PFSK-1 (cell line): ENCODE measurements around the gene CCDC117.

ENCODE experiments used
- FOXP2 ChIP-seq: optimal IDR thresholded peaks from 2 replicates; pipeline ENCODE3; 2011; ENCODE audit warnings: borderline replicate concordance, control low read depth, inconsistent platforms; ENCODE audit not compliant: insufficient read depth; ENCODE audit errors: extremely low read length, extremely low read depth
- POLR2AphosphoS5 ChIP-seq: IDR thresholded peaks from 2 replicates; pipeline ENCODE4 v1.6.1; 2012; ENCODE audit warnings: low read depth, mild to moderate bottlenecking, control low read depth, low read length, moderate library complexity
- SIN3A ChIP-seq: IDR thresholded peaks from 2 replicates; pipeline ENCODE4 v1.6.1; 2012; ENCODE audit warnings: mild to moderate bottlenecking, low read length, moderate library complexity, borderline replicate concordance; ENCODE audit not compliant: insufficient read depth
- TAF1 ChIP-seq: IDR thresholded peaks from 2 replicates; pipeline ENCODE4 v1.6.1; 2012; ENCODE audit warnings: low read length, control low read depth, borderline replicate concordance; ENCODE audit not compliant: insufficient read depth
- TF ChIP-seq, protein P1 (sequence below), 2 experiments: IDR thresholded peaks; 2 replicates each; pipeline versions ENCODE4 v1.6.1 to v1.8.0; 2011 to 2012; ENCODE audit warnings: low read depth in 2 of 2, low read length in 2 of 2, control low read depth in 1 of 2, inconsistent platforms in 1 of 2, mild to moderate bottlenecking in 1 of 2, moderate library complexity in 1 of 2; ENCODE audit not compliant: insufficient read depth in 1 of 2

The CCDC117 gene

DNA sequence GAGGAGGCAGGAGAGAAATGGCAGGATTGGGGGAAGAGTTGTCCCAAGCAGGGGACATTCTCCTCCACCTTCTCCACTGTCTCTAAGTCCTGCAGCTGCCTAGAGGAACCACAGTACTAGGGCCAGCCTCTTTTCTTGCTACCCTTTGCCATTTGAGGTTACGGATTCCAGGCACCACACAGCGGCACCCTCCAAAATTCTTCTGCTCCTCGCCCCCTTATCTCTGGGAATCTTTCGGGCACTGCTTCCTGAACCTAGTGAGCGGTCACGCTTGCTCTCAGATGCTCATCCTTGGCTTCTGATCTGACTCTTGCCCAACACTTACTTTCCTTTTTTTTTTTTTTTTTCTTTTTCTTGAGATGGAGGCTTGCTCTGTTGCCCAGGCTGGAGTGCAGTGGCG lies 54.4 kb downstream of the CCDC117 start:
- no peak for TF ChIP-seq POLR2AphosphoS5
- no peak for TF ChIP-seq FOXP2
- no peak for TF ChIP-seq SIN3A
- TF ChIP-seq, protein P1, sequence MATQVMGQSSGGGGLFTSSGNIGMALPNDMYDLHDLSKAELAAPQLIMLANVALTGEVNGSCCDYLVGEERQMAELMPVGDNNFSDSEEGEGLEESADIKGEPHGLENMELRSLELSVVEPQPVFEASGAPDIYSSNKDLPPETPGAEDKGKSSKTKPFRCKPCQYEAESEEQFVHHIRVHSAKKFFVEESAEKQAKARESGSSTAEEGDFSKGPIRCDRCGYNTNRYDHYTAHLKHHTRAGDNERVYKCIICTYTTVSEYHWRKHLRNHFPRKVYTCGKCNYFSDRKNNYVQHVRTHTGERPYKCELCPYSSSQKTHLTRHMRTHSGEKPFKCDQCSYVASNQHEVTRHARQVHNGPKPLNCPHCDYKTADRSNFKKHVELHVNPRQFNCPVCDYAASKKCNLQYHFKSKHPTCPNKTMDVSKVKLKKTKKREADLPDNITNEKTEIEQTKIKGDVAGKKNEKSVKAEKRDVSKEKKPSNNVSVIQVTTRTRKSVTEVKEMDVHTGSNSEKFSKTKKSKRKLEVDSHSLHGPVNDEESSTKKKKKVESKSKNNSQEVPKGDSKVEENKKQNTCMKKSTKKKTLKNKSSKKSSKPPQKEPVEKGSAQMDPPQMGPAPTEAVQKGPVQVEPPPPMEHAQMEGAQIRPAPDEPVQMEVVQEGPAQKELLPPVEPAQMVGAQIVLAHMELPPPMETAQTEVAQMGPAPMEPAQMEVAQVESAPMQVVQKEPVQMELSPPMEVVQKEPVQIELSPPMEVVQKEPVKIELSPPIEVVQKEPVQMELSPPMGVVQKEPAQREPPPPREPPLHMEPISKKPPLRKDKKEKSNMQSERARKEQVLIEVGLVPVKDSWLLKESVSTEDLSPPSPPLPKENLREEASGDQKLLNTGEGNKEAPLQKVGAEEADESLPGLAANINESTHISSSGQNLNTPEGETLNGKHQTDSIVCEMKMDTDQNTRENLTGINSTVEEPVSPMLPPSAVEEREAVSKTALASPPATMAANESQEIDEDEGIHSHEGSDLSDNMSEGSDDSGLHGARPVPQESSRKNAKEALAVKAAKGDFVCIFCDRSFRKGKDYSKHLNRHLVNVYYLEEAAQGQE (IDR thresholded peaks at IDR 0.05; ENCODE audit: insufficient read depth in 1 of 2, low read depth in 2 of 2, low read length in 2 of 2) = no peak
- no peak for TF ChIP-seq TAF1

DNA sequence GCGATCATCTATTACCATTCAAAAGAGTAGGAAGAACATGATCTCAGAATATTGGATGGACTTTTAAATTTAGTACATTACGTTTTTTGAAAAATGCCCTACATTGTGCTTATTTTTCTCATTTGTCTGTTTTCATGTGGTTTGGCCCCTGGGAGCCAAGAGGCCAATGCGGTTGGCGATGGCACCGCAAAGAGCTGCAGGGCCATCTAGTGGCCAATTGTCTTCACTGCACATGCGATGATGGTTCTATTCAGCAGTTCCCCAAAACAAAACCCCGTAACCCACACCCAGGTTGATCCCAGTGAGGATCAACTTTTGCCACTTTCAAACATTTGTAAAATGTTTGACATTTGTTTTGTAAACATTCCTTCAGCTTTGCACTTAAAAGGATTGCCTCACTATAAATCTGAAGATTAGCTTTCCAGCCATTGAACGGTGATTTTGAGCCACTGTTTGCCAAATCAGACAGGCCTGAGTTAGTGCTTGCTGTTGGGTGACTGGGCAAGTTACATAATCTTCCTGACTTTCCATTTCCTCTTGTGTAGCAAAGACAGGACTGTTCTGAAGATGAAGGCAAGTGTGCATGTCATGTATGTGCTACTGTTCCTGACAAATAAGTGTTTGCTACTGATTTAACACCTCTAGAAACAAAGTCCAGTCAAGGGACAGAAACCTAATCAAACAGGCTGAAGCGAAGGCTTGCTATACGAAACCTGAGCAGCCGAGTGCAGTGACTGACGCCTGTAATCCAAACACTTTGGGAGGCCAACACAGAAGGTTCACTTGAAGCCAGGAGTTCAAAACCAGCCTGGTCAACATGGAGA lies 57.1 kb downstream of the CCDC117 start:
- no peak for TF ChIP-seq SIN3A
- TF ChIP-seq, protein P1 (IDR thresholded peaks at IDR 0.05; ENCODE audit: insufficient read depth in 1 of 2, low read depth in 2 of 2, low read length in 2 of 2) = no peak
- TF ChIP-seq FOXP2 = no peak
- no peak for TF ChIP-seq POLR2AphosphoS5
- no peak for TF ChIP-seq TAF1

DNA sequence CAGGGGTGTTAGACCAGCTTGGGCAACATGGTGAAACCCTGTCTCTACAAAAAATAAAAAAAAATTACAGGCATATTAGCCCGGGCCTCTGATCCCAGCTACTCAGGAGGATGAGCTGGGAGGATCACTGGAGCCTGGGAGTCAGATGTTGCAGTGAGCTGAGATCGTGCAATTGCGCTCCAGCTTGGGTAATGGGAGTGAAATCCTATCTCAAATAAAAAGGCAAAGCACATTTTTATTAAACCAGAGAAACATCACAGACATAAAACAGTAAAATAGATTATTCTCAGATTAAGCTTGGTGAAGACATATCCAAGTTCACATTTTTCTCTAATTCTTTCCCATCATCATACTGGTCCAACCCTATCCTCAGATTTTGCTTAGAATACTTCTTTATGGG lies 57.9 kb downstream of the CCDC117 start:
- no peak for TF ChIP-seq TAF1
- TF ChIP-seq SIN3A = no peak
- TF ChIP-seq, protein P1 (IDR thresholded peaks at IDR 0.05; ENCODE audit: insufficient read depth in 1 of 2, low read depth in 2 of 2, low read length in 2 of 2) = no peak
- no peak for TF ChIP-seq FOXP2
- TF ChIP-seq POLR2AphosphoS5 = no peak

DNA sequence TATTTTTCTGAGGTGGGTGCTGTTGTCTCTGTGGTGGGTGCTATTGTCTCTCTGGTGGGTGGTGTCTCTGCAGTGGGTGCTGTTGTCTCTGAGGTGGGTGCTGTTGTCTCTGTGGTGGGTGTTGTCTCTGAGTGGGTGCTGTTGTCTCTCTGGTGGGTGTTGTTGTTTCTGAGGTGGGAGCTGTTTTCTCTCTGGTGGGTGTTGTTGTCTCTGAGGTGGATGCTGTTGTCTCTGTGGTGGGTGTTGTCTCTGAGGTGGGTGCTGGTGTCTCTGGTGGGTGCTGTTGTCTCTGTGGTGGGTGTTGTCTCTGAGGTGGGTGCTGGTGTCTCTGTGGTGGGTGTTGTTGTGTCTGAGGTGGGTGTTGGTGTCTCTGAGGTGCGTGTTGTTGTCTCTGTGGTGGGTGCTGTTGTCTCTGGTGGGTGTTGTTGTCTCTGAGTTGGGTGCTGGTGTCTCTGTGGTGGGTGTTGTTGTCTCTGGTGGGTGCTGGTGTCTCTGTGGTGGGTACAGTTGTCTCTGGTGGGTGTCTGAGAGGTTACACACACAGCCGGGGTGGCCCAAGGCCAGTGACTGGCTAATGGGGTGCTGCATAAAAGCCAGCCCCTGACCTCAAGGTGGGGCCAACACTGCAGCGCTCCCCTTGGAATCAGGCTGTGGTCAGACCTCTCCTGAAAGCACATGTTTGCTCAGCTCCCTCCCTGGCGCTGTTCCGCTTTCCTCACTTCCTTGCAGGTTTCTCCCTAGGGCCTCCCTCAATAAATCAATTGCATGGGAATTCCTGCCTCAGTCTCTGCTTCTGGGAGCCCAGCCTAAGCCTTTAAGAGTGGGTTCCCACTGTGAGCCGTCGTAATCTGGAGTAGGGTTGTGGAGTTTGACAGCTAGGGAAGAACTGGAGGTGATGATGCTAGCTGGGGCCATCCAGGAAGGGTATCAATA lies 58.9 kb downstream of the CCDC117 start:
- TF ChIP-seq TAF1 (no peak), POLR2AphosphoS5 (no peak), FOXP2 (no peak), SIN3A (no peak)
- TF ChIP-seq, protein P1 (IDR thresholded peaks at IDR 0.05; ENCODE audit: insufficient read depth in 1 of 2, low read depth in 2 of 2, low read length in 2 of 2) = no peak
